Middle frontal gyrus (tissue), 1 donor: Measurements from ENCODE around the gene LRP4.
"Not testable (repeated sequence)": the region's sequence is repeated elsewhere in the genome, so short reads cannot be mapped to it uniquely, and the experiment has no call there.

ENCODE experiments used
- DNase-seq: peaks from one replicate; pipeline ENCODE4 v3.0.0-alpha.2; 2015; ENCODE audit warnings: low spot score; ENCODE audit errors: extremely low spot score

Gene LRP4, protein sequence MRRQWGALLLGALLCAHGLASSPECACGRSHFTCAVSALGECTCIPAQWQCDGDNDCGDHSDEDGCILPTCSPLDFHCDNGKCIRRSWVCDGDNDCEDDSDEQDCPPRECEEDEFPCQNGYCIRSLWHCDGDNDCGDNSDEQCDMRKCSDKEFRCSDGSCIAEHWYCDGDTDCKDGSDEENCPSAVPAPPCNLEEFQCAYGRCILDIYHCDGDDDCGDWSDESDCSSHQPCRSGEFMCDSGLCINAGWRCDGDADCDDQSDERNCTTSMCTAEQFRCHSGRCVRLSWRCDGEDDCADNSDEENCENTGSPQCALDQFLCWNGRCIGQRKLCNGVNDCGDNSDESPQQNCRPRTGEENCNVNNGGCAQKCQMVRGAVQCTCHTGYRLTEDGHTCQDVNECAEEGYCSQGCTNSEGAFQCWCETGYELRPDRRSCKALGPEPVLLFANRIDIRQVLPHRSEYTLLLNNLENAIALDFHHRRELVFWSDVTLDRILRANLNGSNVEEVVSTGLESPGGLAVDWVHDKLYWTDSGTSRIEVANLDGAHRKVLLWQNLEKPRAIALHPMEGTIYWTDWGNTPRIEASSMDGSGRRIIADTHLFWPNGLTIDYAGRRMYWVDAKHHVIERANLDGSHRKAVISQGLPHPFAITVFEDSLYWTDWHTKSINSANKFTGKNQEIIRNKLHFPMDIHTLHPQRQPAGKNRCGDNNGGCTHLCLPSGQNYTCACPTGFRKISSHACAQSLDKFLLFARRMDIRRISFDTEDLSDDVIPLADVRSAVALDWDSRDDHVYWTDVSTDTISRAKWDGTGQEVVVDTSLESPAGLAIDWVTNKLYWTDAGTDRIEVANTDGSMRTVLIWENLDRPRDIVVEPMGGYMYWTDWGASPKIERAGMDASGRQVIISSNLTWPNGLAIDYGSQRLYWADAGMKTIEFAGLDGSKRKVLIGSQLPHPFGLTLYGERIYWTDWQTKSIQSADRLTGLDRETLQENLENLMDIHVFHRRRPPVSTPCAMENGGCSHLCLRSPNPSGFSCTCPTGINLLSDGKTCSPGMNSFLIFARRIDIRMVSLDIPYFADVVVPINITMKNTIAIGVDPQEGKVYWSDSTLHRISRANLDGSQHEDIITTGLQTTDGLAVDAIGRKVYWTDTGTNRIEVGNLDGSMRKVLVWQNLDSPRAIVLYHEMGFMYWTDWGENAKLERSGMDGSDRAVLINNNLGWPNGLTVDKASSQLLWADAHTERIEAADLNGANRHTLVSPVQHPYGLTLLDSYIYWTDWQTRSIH (N-terminal part only)

GRCh38 chr11:46918083-46918787 is at the start of gene LRP4:
TSS of gene LRP4 (minus strand) at chr11:46918550. CDS start at chr11:46918379, 171 bp downstream.
- no peak for DNase-seq

- no peak for DNase-seq
Measured at GRCh38 chr11:46967962-46968361, 49.6 kb upstream of the LRP4 start.

DNA sequence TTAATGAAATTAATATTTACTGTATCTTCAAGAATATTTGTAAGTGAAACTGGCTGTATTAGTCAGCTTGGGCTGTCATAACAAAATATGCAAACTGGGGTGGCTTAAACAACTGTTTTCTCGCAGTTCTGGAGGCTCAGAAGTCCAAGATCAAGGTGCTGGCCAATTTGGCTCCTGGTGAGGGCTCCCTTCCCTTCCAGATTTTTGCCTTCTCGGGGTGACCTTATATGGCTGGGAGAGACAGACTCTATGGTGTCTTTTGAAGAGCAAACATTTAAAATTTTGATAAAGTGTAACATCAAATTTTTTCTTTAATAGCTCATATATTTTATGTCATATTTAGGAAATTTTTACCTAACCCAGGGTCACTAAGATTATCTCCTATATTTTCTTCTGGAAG is 48.4 kb upstream of the LRP4 start:
- DNase-seq = no peak

DNA sequence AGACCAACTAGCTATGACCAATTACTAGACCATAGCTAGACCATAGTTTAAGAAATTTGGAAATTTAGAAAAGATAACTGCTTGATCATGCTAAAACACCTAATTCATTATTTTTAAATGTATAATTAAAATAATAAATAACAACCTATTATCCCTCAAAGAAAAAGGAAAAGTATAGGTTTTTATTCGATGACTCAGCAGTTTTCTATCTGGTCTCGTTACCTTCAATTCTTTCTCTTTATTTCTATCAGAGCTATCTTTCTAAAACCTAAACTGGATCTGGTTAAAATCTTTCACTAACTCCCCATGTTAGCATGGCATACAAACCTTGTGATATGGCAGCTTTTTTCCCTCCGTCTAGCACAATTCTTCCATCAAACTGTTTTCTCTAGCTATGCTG is 45.5 kb upstream of the LRP4 start:
- DNase-seq = no peak

- DNase-seq = not testable (repeated sequence)
Measured at GRCh38 chr11:46961886-46962285, 43.5 kb upstream of the LRP4 start.

GRCh38 chr11:46961041-46961440 is 42.7 kb upstream of the LRP4 start:
- no peak for DNase-seq

DNA sequence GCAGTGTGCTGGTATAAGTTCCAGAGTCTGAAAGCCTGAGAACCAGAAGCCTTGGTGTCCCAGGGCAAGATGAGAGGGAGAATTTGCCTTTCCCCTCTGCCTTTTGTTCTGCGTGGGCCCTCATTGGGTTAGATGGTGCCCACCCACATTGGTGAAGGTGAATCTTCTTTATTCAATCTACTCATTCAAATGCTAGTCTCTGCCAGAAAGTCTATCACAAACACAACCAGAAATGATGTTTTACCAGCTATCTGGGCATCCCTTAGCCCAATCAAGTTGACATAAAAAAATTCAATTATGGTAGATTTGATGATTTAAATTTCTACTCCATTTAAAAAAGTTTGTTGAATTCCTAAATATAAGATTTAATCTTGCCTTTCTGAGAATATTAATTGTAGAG is 40.4 kb upstream of the LRP4 start:
- no peak for DNase-seq

DNA sequence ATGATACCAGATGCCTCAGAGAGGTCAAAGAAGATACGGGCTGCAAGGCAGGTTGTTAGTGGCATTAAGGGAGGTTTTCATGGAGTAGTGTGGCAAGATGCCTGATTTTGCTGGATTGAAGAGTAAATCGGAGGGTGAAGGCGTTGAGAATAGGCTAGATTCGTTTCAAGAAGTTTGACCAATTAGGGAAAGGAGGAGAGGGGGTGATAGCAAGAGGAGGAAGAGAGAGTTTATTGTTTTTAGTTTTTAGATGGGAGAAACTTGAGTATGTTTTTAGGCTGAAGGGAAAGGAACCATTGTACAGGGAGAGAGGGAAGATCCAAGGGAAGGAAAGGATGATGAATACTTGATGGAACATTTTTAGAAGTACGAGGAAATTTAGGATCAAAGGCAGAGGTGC is 34.7 kb upstream of the LRP4 start:
- no peak for DNase-seq

DNA sequence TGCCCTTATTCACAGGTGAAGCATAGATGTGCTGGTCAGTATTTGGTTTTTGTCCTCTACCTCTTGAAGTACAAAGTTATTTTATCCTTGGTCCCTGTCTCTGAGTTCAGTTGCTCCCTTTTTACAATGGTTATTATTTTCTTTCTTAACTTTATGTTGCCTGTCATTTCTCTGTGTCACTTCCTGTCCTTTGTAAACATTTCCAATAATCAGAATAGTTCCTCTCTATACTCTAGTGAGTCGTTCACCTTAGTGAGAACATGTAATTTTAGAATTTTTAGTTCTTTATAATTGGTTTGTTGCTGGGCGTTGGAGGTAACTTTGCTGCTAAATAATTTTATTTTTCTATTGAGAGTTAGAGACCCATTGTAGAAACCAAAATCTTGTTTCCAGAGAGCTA is 34.2 kb upstream of the LRP4 start:
- DNase-seq = no peak

- DNase-seq = no peak
Measured at GRCh38 chr11:46951864-46952263, 33.5 kb upstream of the LRP4 start.

DNA sequence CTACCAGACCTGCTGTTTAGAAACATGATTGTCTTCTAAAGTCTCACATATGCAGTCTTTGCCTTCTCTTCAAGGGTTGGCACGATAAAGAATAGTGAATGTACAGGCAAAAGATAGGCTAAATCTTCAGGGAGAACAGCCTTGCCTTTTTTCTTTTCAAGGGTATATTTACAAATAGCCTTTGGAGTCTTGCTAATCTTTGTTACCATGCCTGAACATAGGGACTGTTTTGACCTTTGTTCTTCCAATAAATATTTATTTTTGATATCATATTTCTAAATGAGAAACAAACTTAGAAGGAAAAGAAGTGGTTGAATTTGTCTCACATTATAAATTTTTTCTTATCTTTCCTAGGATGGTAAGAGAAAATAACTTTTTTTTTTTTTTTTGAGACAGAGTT is 30.9 kb upstream of the LRP4 start:
- no peak for DNase-seq

GRCh38 chr11:46948378-46949131 is 30.2 kb upstream of the LRP4 start:
- no peak for DNase-seq

DNA sequence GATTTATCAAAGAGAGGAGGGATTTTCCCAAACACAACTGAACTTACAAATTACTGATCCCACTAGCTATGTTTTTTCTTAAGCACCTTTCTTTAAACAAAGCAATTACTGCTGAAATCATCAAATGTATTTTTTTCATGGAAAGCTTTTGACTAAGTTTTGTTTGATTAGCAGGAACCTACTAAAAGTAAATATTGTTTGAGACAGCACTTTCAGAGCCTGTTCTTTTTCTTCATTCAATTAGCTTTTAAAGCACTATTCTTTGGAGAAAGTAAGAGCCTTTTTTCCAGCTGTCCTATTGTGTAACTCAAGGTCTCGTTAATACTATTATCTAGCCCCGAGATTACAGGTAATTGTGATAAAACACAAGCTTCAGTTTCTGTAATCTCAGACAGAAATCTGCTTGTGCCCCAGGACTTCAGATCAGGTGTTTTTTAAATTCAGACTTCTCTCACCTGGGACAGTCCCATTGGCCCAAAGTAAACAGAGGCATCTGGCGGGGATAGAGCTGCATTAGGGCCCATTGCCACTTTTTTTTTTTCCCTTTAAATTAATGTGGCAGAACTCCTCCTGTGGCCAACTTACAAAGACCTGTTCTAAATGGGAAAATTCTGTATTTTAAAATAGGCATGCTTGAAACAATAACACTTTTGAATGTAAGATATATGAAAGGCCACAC is 29.2 kb upstream of the LRP4 start:
- DNase-seq = no peak

GRCh38 chr11:46944356-46945075 is 26.2 kb upstream of the LRP4 start:
- no peak for DNase-seq

DNA sequence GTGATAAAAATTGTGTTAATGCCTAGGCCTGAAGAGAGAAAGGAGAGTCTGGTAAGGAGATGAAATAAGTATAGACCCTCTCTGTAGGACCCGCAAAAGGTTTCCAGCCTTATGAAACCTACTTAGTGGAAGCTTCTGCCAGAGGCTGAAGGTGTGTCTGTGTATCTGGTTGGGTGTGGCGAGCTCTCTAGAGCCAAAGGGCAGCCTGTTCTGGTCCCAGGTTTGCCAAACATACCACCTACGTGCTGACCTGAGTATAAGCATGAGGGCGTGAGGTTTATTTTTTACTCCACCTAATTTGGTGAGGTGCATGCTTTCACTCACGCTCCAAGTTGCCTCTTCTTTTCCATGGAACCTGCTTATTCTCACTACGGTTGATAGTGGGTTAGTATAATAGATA is 23.8 kb upstream of the LRP4 start:
- no peak for DNase-seq

DNA sequence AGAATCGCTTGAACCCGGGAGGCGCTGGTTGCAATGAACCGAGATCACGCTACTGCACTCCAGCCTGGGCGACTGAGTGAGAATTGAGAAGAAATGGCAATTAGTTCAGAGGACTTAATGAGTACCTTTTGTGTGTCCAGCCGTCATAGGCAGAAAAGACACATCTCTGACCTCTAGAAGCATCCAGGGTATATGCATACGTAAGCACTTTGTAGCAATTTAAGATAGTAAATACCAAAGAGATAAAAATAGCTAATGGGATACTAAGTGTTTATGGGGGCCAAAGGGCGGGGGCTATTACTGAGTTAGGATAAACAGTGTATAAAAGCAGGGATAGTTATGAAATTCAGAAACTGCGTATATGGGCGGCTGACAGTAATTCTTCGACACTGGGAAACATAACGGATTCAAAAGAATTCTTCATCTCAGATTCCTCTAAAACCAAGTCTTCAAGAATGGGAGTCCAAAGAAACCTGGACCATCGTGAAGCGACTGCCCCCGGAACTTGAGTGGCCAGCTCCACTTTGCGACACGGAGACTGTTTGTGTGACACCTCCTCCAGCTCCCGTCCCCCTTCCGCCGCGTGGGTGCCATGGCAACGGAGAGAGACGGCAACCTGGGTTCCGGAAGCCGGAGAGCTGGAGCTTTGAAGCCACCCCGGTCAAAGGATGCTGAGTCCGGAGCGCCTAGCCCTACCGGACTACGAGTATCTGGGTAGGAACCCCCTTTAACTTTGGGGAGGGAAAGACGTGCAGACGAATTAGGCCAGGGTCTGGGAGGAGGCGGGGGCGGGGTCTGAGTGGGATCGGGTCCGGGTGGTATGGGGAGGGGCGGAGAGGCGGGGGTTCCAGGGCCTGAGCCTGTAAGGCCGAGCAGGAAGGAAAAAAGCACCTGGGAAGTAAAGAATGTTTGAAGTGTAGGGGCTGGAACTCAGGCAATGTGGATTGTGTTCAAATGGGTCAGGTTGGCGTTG is 18.1 kb upstream of the LRP4 start, which contains the start of gene CSTPP1:
TSS of gene CSTPP1 (plus strand) at position 624 of the 973 bp plus-strand sequence. CDS start at position 669, 45 bp downstream.
- peak; percentile 85 for DNase-seq

- no peak for DNase-seq
Measured at GRCh38 chr11:46930089-46930488, 11.7 kb upstream of the LRP4 start.

DNA sequence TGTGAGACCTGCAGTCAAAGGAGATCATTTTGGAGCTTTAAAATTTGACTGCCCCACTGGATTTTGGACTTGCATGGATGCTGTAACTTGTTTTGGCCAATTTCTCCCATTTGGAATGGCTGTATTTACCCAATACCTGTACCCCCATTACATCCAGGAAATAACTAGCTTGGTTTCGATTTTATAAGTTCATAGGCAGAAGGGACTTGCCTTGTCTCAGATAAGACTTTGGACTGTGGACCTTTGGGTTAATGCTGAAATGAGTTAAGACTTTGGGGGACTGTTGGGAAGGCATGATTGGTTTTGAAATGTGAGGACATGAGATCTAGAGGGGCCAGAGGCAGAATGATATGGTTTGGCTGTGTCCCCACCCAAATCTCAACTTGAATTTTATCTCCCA is 10.4 kb upstream of the LRP4 start:
- DNase-seq = not testable (repeated sequence)
